WTC11 (cell line): ENCODE measurements around the gene PKDCC. TPM values are rescaled to one million over a fixed set of nuclear protein-coding genes. Genes with fewer than 3 reads are reported as not detected.

Source experiments
- ATAC-seq: fragments of 200-7000 bp; cut with Tn5 transposase; 2 replicates; pipeline ENCODE4 v1.10.0; 2021; ENCODE audit warnings: mild to moderate bottlenecking, moderate library complexity
- CTCF ChIA-PET: fragments of 300-600 bp; sonication (Branson Sonifier 250); formaldehyde crosslinking; loops from one replicate; lab custom pipeline; 2021; ENCODE audit warnings: antibody characterized with exemption; lab: Charles Lee
- POLR2A ChIA-PET: fragments of 350-600 bp; sonication (Branson Sonifier 250); formaldehyde crosslinking; loops from one replicate; lab custom pipeline; 2021; ENCODE audit warnings: antibody characterized with exemption; lab: Charles Lee
- DNase-seq: peaks from one replicate; pipeline ENCODE4 v3.0.0; 2021; ENCODE audit warnings: low spot score
- H3K27ac Mint-ChIP-seq: 2 replicates; pipeline ENCODE4 v1.8.0; 2021; ENCODE audit warnings: mixed read lengths
- H3K27me3 Mint-ChIP-seq: 2 replicates; pipeline ENCODE4 v1.8.0; 2021; ENCODE audit warnings: low read depth, mild to moderate bottlenecking, moderate library complexity, mixed read lengths
- H3K36me3 Mint-ChIP-seq: 2 replicates; pipeline ENCODE4 v1.8.0; 2021; ENCODE audit warnings: mixed read lengths
- H3K4me1 Mint-ChIP-seq: 2 replicates; pipeline ENCODE4 v1.8.0; 2022; ENCODE audit warnings: mixed read lengths
- H3K4me3 Mint-ChIP-seq: 2 replicates; pipeline ENCODE4 v1.8.0; 2021; ENCODE audit warnings: mild to moderate bottlenecking, moderate library complexity, mixed read lengths
- H3K9me3 Mint-ChIP-seq: 2 replicates; pipeline ENCODE4 v1.8.0; 2021; ENCODE audit warnings: mixed read lengths
- CBFB ChIP-seq: sonication (generic); formaldehyde crosslinking; IDR thresholded peaks from 2 replicates; pipeline ENCODE4 v1.8.1; 2022; ENCODE audit warnings: mild to moderate bottlenecking, low read depth, missing genetic modification reagents
- ELF4 ChIP-seq: sonication (generic); formaldehyde crosslinking; IDR thresholded peaks from 2 replicates; pipeline ENCODE4 v1.8.1; 2022; ENCODE audit warnings: low read depth, mild to moderate bottlenecking, moderate library complexity, missing genetic modification reagents
- EMX1 ChIP-seq: fragments of 250-450 bp; sonication (Bioruptor Pico); IDR thresholded peaks from 2 replicates; pipeline ENCODE4 v1.8.0; 2021; ENCODE audit warnings: mild to moderate bottlenecking
- ESRRA ChIP-seq: sonication (generic); formaldehyde crosslinking; IDR thresholded peaks from 2 replicates; pipeline ENCODE4 v1.8.1; 2022; ENCODE audit warnings: mild to moderate bottlenecking, missing genetic modification reagents, borderline replicate concordance
- NR1H2 ChIP-seq: sonication (generic); formaldehyde crosslinking; IDR thresholded peaks from 2 replicates; pipeline ENCODE4 v1.9.0; 2021; ENCODE audit warnings: mild to moderate bottlenecking, moderate library complexity, missing genetic modification reagents
- SP1 ChIP-seq: sonication (generic); formaldehyde crosslinking; conservative IDR thresholded peaks from 2 replicates; pipeline ENCODE4 v1.8.1; 2022; ENCODE audit warnings: missing genetic modification reagents
- TEAD1 ChIP-seq: sonication (generic); formaldehyde crosslinking; IDR thresholded peaks from 2 replicates; pipeline ENCODE4 v1.8.0; 2022; ENCODE audit warnings: mild to moderate bottlenecking, missing genetic modification reagents
- ZNF219 ChIP-seq: sonication (generic); formaldehyde crosslinking; IDR thresholded peaks from 2 replicates; pipeline ENCODE4 v1.8.0; 2023; ENCODE audit warnings: missing genetic modification reagents, mild to moderate bottlenecking, borderline replicate concordance
- ZNF396 ChIP-seq: fragments of 250-450 bp; sonication (Bioruptor Pico); IDR thresholded peaks from 2 replicates; pipeline ENCODE4 v1.8.0; 2021; ENCODE audit warnings: mild to moderate bottlenecking, moderate library complexity, borderline replicate concordance
- ZNF416 ChIP-seq: fragments of 250-450 bp; sonication (Bioruptor Pico); IDR thresholded peaks from 2 replicates; pipeline ENCODE4 v1.9.0; 2021; ENCODE audit warnings: mild to moderate bottlenecking, inconsistent platforms
- ZNF423 ChIP-seq: fragments of 250-450 bp; sonication (Bioruptor Pico); IDR thresholded peaks from 2 replicates; pipeline ENCODE4 v2.1.2; 2022; ENCODE audit warnings: mild to moderate bottlenecking, moderate library complexity
- total RNA-seq: library from RNA; stranded (reverse); gene quantifications from 3 replicates; pipeline ENCODE4 v1.2.3, GENCODE V29; 2021
- TF ChIP-seq, protein P1 (sequence below): sonication (generic); formaldehyde crosslinking; IDR thresholded peaks from 2 replicates; pipeline ENCODE4 v1.8.0; 2022; ENCODE audit warnings: mild to moderate bottlenecking, missing genetic modification reagents
- TF ChIP-seq, protein P2 (sequence below): sonication (generic); formaldehyde crosslinking; IDR thresholded peaks from 2 replicates; pipeline ENCODE4 v1.8.0; 2022; ENCODE audit warnings: mild to moderate bottlenecking, missing genetic modification reagents
- TF ChIP-seq, protein P3 (sequence below): sonication (generic); formaldehyde crosslinking; IDR thresholded peaks from 2 replicates; pipeline ENCODE4 v1.8.0; 2023; ENCODE audit warnings: missing genetic modification reagents
- TF ChIP-seq, protein P4 (sequence below): sonication (generic); formaldehyde crosslinking; IDR thresholded peaks from 2 replicates; pipeline ENCODE4 v1.8.0; 2023; ENCODE audit warnings: missing genetic modification reagents, mild to moderate bottlenecking, borderline replicate concordance
- TF ChIP-seq, protein P5 (sequence below): sonication (generic); formaldehyde crosslinking; IDR thresholded peaks from 2 replicates; pipeline ENCODE4 v1.8.1; 2023; ENCODE audit warnings: mild to moderate bottlenecking, missing genetic modification reagents, moderate library complexity
- TF ChIP-seq, protein P6 (sequence below): sonication (generic); formaldehyde crosslinking; IDR thresholded peaks from 2 replicates; pipeline ENCODE4 v1.8.1; 2022; ENCODE audit warnings: missing genetic modification reagents, borderline replicate concordance
- TF ChIP-seq, protein P7 (sequence below): fragments of 250-450 bp; sonication (Bioruptor Pico); conservative IDR thresholded peaks from 2 replicates; pipeline ENCODE4 v1.9.0; 2021; ENCODE audit warnings: mild to moderate bottlenecking

PKDCC gene
- total RNA-seq, 1 experiment from 2014 or later, result 27.3 TPM

DNA sequence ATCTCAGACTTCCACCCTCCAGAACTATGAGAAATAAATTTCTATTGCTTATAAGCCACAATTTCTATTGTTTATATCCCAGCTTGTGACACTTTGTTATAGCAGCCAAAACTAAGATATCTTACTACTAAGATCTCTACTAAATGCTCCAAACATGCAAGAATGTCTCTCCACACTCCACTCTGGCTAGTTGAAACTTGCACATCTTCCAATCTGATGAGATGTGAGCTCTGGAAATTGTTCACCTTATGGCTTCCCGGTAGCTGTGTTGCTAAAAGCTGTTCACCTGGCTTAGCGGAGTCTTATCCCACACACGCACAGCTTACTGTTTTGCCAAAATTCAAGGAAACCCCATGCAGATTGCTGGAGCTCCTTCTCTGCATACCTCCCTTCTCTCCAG is 43.9 kb downstream of the PKDCC start:
- DNase-seq (no peak), ATAC-seq (no peak)
- POLR2A ChIA-PET, result no interaction called here
- TF ChIP-seq, protein P1, sequence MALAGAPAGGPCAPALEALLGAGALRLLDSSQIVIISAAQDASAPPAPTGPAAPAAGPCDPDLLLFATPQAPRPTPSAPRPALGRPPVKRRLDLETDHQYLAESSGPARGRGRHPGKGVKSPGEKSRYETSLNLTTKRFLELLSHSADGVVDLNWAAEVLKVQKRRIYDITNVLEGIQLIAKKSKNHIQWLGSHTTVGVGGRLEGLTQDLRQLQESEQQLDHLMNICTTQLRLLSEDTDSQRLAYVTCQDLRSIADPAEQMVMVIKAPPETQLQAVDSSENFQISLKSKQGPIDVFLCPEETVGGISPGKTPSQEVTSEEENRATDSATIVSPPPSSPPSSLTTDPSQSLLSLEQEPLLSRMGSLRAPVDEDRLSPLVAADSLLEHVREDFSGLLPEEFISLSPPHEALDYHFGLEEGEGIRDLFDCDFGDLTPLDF (CRISPR knock-in tag), result no peak
- CTCF ChIA-PET, result interaction anchor here (0.6 to 10.0 kb wide), 9 partner anchors 14 to 249 kb away, joined by 3 to 127 read pairs (median 3); no protein-coding TSS in a partner anchor
- Mint-ChIP-seq H3K27ac (no peak overlapping the region), H3K4me1 (peaks cover 20% of the 10 kb centered on the region), H3K4me3 (no peak overlapping the region), H3K36me3 (no peaks in the 10 kb centered on the region), H3K27me3 (peaks cover 53% of the 10 kb centered on the region), H3K9me3 (no peaks in the 10 kb centered on the region)

DNA sequence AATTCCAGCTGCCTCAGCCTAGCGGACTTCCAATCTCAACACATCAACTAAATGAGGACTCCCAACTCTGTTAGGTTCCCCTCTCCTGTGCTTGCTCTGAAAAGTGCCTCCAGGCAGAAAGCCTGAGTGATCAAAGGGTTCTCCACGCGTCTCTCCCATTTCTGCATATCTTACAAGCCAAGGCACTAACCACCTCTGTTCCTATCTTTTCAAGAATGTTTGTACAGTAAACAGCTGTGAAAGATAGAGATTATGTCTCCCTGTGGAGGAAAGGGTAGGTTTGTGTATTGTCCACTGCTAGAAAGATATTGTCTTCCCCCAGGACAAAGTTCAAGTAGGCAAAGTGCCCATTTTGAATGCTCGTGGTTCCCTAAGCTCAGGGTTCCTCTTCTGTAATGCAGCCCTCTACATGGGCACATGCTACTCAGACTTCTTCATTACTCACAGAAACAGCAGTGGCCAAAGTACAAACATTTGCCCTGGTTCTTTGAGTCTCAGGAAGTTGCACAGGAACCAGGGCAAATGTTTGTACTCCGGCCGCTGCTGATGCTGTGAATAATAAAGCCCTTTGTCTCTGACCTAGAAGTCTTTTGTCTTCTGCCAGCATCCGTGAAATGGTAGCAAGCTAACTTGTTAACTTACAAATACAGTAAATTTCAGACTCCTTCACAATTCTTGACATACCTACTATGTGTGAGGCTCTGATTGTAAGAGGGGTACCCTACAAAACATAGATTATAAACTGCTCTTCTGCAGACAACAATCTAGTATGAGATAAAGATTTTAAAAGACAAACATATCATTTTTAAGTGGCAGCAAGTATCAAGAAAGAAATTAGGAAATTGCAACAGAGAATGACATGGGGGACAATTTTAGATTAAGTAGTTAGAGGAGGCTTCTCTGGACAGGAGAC is 44.5 kb downstream of the PKDCC start:
- CTCF ChIA-PET, result interaction anchor here (0.6 to 10.0 kb wide), 9 partner anchors 13 to 250 kb away, joined by 3 to 127 read pairs (median 3); no protein-coding TSS in a partner anchor
- ATAC-seq (peak; percentile 13), DNase-seq (no peak)
- Mint-ChIP-seq H3K36me3 (no peaks in the 10 kb centered on the region), H3K27ac (no peak overlapping the region), H3K27me3 (peaks cover 53% of the 10 kb centered on the region), H3K4me3 (no peak overlapping the region), H3K9me3 (no peaks in the 10 kb centered on the region), H3K4me1 (peaks cover 15% of the 10 kb centered on the region)
- POLR2A ChIA-PET, result no interaction called here
- no peak for TF ChIP-seq ZNF219
- TF ChIP-seq, protein P2, sequence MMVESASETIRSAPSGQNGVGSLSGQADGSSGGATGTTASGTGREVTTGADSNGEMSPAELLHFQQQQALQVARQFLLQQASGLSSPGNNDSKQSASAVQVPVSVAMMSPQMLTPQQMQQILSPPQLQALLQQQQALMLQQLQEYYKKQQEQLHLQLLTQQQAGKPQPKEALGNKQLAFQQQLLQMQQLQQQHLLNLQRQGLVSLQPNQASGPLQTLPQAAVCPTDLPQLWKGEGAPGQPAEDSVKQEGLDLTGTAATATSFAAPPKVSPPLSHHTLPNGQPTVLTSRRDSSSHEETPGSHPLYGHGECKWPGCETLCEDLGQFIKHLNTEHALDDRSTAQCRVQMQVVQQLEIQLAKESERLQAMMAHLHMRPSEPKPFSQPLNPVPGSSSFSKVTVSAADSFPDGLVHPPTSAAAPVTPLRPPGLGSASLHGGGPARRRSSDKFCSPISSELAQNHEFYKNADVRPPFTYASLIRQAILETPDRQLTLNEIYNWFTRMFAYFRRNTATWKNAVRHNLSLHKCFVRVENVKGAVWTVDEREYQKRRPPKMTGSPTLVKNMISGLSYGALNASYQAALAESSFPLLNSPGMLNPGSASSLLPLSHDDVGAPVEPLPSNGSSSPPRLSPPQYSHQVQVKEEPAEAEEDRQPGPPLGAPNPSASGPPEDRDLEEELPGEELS, result no peak
- TF ChIP-seq CBFB (CRISPR knock-in tag), result no peak
- TF ChIP-seq EMX1, result no peak
- TF ChIP-seq ELF4 (CRISPR knock-in tag), result no peak
- TF ChIP-seq, protein P3, sequence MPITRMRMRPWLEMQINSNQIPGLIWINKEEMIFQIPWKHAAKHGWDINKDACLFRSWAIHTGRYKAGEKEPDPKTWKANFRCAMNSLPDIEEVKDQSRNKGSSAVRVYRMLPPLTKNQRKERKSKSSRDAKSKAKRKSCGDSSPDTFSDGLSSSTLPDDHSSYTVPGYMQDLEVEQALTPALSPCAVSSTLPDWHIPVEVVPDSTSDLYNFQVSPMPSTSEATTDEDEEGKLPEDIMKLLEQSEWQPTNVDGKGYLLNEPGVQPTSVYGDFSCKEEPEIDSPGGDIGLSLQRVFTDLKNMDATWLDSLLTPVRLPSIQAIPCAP (CRISPR knock-in tag), result no peak
- no peak for TF ChIP-seq ZNF423 (CRISPR knock-in tag)
- TF ChIP-seq, protein P4, sequence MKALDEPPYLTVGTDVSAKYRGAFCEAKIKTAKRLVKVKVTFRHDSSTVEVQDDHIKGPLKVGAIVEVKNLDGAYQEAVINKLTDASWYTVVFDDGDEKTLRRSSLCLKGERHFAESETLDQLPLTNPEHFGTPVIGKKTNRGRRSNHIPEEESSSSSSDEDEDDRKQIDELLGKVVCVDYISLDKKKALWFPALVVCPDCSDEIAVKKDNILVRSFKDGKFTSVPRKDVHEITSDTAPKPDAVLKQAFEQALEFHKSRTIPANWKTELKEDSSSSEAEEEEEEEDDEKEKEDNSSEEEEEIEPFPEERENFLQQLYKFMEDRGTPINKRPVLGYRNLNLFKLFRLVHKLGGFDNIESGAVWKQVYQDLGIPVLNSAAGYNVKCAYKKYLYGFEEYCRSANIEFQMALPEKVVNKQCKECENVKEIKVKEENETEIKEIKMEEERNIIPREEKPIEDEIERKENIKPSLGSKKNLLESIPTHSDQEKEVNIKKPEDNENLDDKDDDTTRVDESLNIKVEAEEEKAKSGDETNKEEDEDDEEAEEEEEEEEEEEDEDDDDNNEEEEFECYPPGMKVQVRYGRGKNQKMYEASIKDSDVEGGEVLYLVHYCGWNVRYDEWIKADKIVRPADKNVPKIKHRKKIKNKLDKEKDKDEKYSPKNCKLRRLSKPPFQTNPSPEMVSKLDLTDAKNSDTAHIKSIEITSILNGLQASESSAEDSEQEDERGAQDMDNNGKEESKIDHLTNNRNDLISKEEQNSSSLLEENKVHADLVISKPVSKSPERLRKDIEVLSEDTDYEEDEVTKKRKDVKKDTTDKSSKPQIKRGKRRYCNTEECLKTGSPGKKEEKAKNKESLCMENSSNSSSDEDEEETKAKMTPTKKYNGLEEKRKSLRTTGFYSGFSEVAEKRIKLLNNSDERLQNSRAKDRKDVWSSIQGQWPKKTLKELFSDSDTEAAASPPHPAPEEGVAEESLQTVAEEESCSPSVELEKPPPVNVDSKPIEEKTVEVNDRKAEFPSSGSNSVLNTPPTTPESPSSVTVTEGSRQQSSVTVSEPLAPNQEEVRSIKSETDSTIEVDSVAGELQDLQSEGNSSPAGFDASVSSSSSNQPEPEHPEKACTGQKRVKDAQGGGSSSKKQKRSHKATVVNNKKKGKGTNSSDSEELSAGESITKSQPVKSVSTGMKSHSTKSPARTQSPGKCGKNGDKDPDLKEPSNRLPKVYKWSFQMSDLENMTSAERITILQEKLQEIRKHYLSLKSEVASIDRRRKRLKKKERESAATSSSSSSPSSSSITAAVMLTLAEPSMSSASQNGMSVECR (CRISPR knock-in tag), result no peak
- no peak for TF ChIP-seq SP1
- no peak for TF ChIP-seq NR1H2
- no peak for TF ChIP-seq ZNF396 (CRISPR knock-in tag)
- TF ChIP-seq, protein P1 (CRISPR knock-in tag), result no peak
- TF ChIP-seq ZNF416 (CRISPR knock-in tag), result no peak
- TF ChIP-seq ESRRA (CRISPR knock-in tag), result no peak
- TF ChIP-seq, protein P5, sequence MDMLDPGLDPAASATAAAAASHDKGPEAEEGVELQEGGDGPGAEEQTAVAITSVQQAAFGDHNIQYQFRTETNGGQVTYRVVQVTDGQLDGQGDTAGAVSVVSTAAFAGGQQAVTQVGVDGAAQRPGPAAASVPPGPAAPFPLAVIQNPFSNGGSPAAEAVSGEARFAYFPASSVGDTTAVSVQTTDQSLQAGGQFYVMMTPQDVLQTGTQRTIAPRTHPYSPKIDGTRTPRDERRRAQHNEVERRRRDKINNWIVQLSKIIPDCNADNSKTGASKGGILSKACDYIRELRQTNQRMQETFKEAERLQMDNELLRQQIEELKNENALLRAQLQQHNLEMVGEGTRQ (CRISPR knock-in tag), result no peak
- TF ChIP-seq, protein P6, sequence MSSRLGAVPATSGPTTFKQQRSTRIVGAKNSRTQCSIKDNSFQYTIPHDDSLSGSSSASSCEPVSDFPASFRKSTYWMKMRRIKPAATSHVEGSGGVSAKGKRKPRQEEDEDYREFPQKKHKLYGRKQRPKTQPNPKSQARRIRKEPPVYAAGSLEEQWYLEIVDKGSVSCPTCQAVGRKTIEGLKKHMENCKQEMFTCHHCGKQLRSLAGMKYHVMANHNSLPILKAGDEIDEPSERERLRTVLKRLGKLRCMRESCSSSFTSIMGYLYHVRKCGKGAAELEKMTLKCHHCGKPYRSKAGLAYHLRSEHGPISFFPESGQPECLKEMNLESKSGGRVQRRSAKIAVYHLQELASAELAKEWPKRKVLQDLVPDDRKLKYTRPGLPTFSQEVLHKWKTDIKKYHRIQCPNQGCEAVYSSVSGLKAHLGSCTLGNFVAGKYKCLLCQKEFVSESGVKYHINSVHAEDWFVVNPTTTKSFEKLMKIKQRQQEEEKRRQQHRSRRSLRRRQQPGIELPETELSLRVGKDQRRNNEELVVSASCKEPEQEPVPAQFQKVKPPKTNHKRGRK (CRISPR knock-in tag), result no peak
- TF ChIP-seq TEAD1 (CRISPR knock-in tag), result no peak
- TF ChIP-seq, protein P7, sequence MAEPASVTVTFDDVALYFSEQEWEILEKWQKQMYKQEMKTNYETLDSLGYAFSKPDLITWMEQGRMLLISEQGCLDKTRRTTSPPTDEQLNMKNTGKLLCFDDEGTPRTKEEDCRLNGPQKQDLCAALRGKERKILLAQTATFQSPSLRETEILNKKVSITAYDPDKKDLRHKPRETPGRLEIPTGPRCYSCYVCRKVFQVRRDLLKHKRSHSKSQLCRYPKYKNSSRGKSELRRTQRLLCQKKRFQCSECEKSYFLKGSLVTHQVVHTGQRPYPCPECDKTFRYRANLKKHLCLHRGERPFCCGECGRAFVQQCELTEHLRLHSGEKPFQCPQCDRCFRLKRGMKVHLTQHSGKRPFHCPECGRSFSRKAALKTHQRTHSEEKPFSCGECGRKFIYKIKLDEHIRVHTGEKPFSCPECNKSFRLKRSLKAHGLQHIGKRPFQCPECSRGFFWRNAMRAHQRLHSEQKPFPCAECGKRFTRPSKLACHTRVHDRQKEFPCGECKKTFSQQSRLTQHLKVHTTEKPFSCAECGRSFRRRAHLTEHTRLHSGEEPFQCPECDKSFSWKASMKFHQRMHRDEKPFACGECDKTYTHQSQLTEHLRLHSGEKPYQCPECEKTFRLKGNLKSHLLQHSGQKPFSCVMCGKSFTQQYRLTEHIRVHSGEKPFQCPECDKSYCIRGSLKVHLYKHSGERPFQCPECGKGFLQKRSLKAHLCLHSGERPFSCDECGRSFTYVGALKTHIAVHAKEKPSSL, result no peak
